H1 (cell line): Measurements from ENCODE around the gene CSNK1A1. TPM values are rescaled to one million over a fixed set of nuclear protein-coding genes. Genes with fewer than 3 reads are reported as not detected.
A peak's percentile ranks its signal among the peaks of the same experiment; 100 is the strongest.

Source experiments
- CTCF ChIA-PET: fragments of 300-600 bp; sonication (Branson Sonifier 250); formaldehyde crosslinking; loops from one replicate; lab custom pipeline; 2021; ENCODE audit not compliant: partially characterized antibody; lab: Charles Lee
- POLR2A ChIA-PET: fragments of 300-600 bp; sonication (Branson Sonifier 250); formaldehyde crosslinking; loops from one replicate; lab custom pipeline; 2021; ENCODE audit warnings: inconsistent platforms; ENCODE audit not compliant: partially characterized antibody; lab: Charles Lee
- DNase-seq, 2 experiments: peaks; one replicate each; pipeline versions ENCODE4 v3.0.0 to v3.0.0-alpha.2; 2010 to 2022; ENCODE audit warnings: low spot score in 2 of 2, low read depth in 1 of 2, mixed read lengths in 1 of 2
- FAIRE-seq: peaks from 2 replicates; lab custom pipeline; 2011; peaks lifted over from hg19 to GRCh38; lab: Jason Lieb, UNC
- H2AFZ ChIP-seq: 2 replicates; pipeline ENCODE4 v1.8.1; 2012; ENCODE audit warnings: low read length, inconsistent platforms
- H2AK5ac ChIP-seq: 2 replicates; pipeline ENCODE4 v1.6.1; 2013; ENCODE audit warnings: low read depth, low read length
- H2BK120ac ChIP-seq: replicated peaks from 2 replicates; pipeline ENCODE3; 2013; ENCODE audit warnings: low read depth, low read length, inconsistent platforms
- H2BK12ac ChIP-seq: 2 replicates; pipeline ENCODE4 v1.6.1; 2013; ENCODE audit warnings: low read depth, low read length
- H2BK15ac ChIP-seq: 2 replicates; pipeline ENCODE4 v1.6.1; 2013; ENCODE audit warnings: low read length
- H2BK20ac ChIP-seq: 2 replicates; pipeline ENCODE4 v1.6.1; 2013; ENCODE audit warnings: low read length
- H2BK5ac ChIP-seq: 2 replicates; pipeline ENCODE4 v1.6.1; 2013; ENCODE audit warnings: low read depth, low read length
- H3K14ac ChIP-seq: 2 replicates; pipeline ENCODE4 v1.6.1; 2013; ENCODE audit warnings: inconsistent platforms; ENCODE audit not compliant: insufficient read length
- H3K18ac ChIP-seq: 2 replicates; pipeline ENCODE4 v1.6.1; 2013; ENCODE audit warnings: low read length; ENCODE audit errors: extremely low read depth
- H3K23ac ChIP-seq: 2 replicates; pipeline ENCODE4 v1.6.1; 2013; ENCODE audit warnings: inconsistent platforms; ENCODE audit not compliant: insufficient read length
- H3K23me2 ChIP-seq: 2 replicates; pipeline ENCODE4 v1.6.1; 2013; ENCODE audit warnings: low read depth, low read length
- H3K27ac ChIP-seq: 2 replicates; pipeline ENCODE4 v1.6.1; 2011; ENCODE audit warnings: low read depth, low read length, inconsistent platforms
- H3K27me3 ChIP-seq, 4 experiments: replicated peaks in 1 of 4; 1 replicate in 1 of 4; 2 replicates in 3 of 4; pipeline versions ENCODE4 v1.6.1 to v1.8.1; 2011 to 2013; ENCODE audit warnings: low read length in 3 of 4, mild to moderate bottlenecking in 3 of 4, inconsistent platforms in 2 of 4, mixed read lengths in 2 of 4, moderate library complexity in 1 of 4; ENCODE audit not compliant: control insufficient read depth in 3 of 4, insufficient read depth in 3 of 4; ENCODE audit errors: extremely low read depth in 1 of 4
- H3K36me3 ChIP-seq, 4 experiments: 2 replicates each; pipeline versions ENCODE4 v1.6.1 to v1.8.1; 2011 to 2013; ENCODE audit warnings: mild to moderate bottlenecking in 4 of 4, low read length in 3 of 4, moderate library complexity in 2 of 4, control low read depth in 1 of 4, inconsistent platforms in 1 of 4; ENCODE audit not compliant: insufficient read depth in 4 of 4, control insufficient read depth in 2 of 4
- H3K4ac ChIP-seq: replicated peaks from 2 replicates; pipeline ENCODE3; 2013; ENCODE audit warnings: low read length, low read depth, mixed read lengths, inconsistent platforms; ENCODE audit not compliant: insufficient read length
- H3K4me1 ChIP-seq, 4 experiments: replicated peaks in 1 of 4; 1 replicate in 1 of 4; 2 replicates in 3 of 4; pipeline versions ENCODE4 v1.6.1 to v1.8.1; 2011 to 2013; ENCODE audit warnings: low read length in 3 of 4, inconsistent platforms in 2 of 4, mixed read lengths in 1 of 4; ENCODE audit not compliant: insufficient read depth in 4 of 4, control insufficient read depth in 3 of 4
- H3K4me2 ChIP-seq, 2 experiments: 2 replicates each; pipeline versions ENCODE4 v1.6.1 to v1.8.1; 2011 to 2013; ENCODE audit warnings: low read depth in 2 of 2, low read length in 2 of 2, control low read depth in 1 of 2, inconsistent platforms in 1 of 2, mild to moderate bottlenecking in 1 of 2; ENCODE audit not compliant: insufficient read depth in 1 of 2
- H3K4me3 ChIP-seq, 4 experiments: fragments of 200-600, 300-600 bp in 1 of 4; sonication (generic), shearing (Covaris generic), sonication (Bioruptor Twin) in 1 of 4; 2 replicates each; pipeline versions ENCODE4 v1.5.1 to v1.8.1; 2011 to 2016; ENCODE audit warnings: low read length in 4 of 4, low read depth in 3 of 4, control low read depth in 2 of 4, inconsistent platforms in 2 of 4, mild to moderate bottlenecking in 2 of 4, mixed read lengths in 1 of 4, moderate library complexity in 1 of 4; ENCODE audit not compliant: insufficient read depth in 2 of 4; ENCODE audit errors: extremely low read depth in 1 of 4
- H3K56ac ChIP-seq: replicated peaks from 2 replicates; pipeline ENCODE3; 2013; ENCODE audit warnings: low read depth, mild to moderate bottlenecking, mixed read lengths, low read length, inconsistent platforms; ENCODE audit not compliant: insufficient read length
- H3K79me1 ChIP-seq: 2 replicates; pipeline ENCODE4 v1.6.1; 2013; ENCODE audit warnings: low read depth, low read length, control low read depth
- H3K79me2 ChIP-seq, 2 experiments: 2 replicates each; pipeline versions ENCODE4 v1.6.1 to v1.8.1; 2012 to 2013; ENCODE audit warnings: low read length in 2 of 2, mild to moderate bottlenecking in 2 of 2, inconsistent platforms in 1 of 2; ENCODE audit not compliant: insufficient read depth in 2 of 2, control insufficient read depth in 1 of 2
- H3K9ac ChIP-seq, 4 experiments: replicated peaks in 1 of 4; 1 replicate in 1 of 4; 2 replicates in 3 of 4; pipeline versions ENCODE4 v1.6.1 to v1.8.1; 2011 to 2013; ENCODE audit warnings: low read depth in 3 of 4, low read length in 3 of 4, control low read depth in 2 of 4, mild to moderate bottlenecking in 2 of 4, moderate library complexity in 2 of 4, inconsistent platforms in 1 of 4; ENCODE audit errors: extremely low read depth in 1 of 4
- H3K9me3 ChIP-seq, 2 experiments: 2 replicates each; pipeline versions ENCODE4 v1.6.1 to v1.8.1; 2012 to 2013; ENCODE audit warnings: mild to moderate bottlenecking in 2 of 2, moderate library complexity in 2 of 2, control low read depth in 1 of 2, inconsistent platforms in 1 of 2, low read depth in 1 of 2, low read length in 1 of 2, mixed read lengths in 1 of 2; ENCODE audit not compliant: insufficient read depth in 2 of 2
- H4K20me1 ChIP-seq, 2 experiments: replicated peaks in 1 of 2; 2 replicates each; pipeline versions ENCODE3 to v1.8.1; 2011 to 2013; ENCODE audit warnings: inconsistent platforms in 2 of 2, low read length in 2 of 2, mild to moderate bottlenecking in 1 of 2; ENCODE audit not compliant: insufficient read depth in 2 of 2, control insufficient read depth in 1 of 2
- H4K5ac ChIP-seq: 2 replicates; pipeline ENCODE4 v1.6.1; 2013; ENCODE audit warnings: low read length, low read depth, mixed read lengths, inconsistent platforms; ENCODE audit not compliant: insufficient read length
- H4K8ac ChIP-seq: 2 replicates; pipeline ENCODE4 v1.8.0; 2013; ENCODE audit warnings: mild to moderate bottlenecking, moderate library complexity, low read length, inconsistent platforms; ENCODE audit not compliant: insufficient read depth; ENCODE audit errors: extremely low read depth
- H4K91ac ChIP-seq: replicated peaks from 2 replicates; pipeline ENCODE3; 2013; ENCODE audit warnings: low read length, mixed read lengths, inconsistent platforms; ENCODE audit not compliant: insufficient read length
- CHD2 ChIP-seq: IDR thresholded peaks from 2 replicates; pipeline ENCODE4 v1.6.1; 2012; ENCODE audit warnings: low read length, improper control_type of control experiment
- CTBP2 ChIP-seq: IDR thresholded peaks from 2 replicates; pipeline ENCODE4 v1.7.0; 2011; ENCODE audit warnings: borderline replicate concordance, mild to moderate bottlenecking, moderate library complexity, mixed read lengths, low read length; ENCODE audit not compliant: insufficient read depth, insufficient read length
- EP300 ChIP-seq, 2 experiments: IDR thresholded peaks; 1 replicate in 1 of 2; 2 replicates in 1 of 2; pipeline ENCODE4 v1.6.1; 2011 to 2012; ENCODE audit warnings: low read depth in 2 of 2, low read length in 2 of 2, mild to moderate bottlenecking in 2 of 2, borderline replicate concordance in 1 of 2, inconsistent platforms in 1 of 2, moderate library complexity in 1 of 2
- GABPA ChIP-seq: IDR thresholded peaks from 2 replicates; pipeline ENCODE4 v1.6.1; 2011; ENCODE audit warnings: mild to moderate bottlenecking, low read length, moderate library complexity, borderline replicate concordance; ENCODE audit not compliant: insufficient read depth
- GTF2F1 ChIP-seq: IDR thresholded peaks from 2 replicates; pipeline ENCODE4 v1.6.1; 2012; ENCODE audit warnings: low read depth, low read length, improper control_type of control experiment, borderline replicate concordance
- MAFK ChIP-seq: IDR thresholded peaks from 2 replicates; pipeline ENCODE4 v1.6.1; 2012; ENCODE audit warnings: low read depth, mild to moderate bottlenecking, improper control_type of control experiment, low read length
- SP2 ChIP-seq: IDR thresholded peaks from 2 replicates; pipeline ENCODE4 v1.6.1; 2012; ENCODE audit warnings: mild to moderate bottlenecking, low read length, inconsistent platforms
- TAF1 ChIP-seq: IDR thresholded peaks from 2 replicates; pipeline ENCODE4 v1.6.1; 2011; ENCODE audit warnings: mild to moderate bottlenecking, low read depth, low read length
- USF2 ChIP-seq: IDR thresholded peaks from 2 replicates; pipeline ENCODE4 v1.6.1; 2011; ENCODE audit warnings: low read length, improper control_type of control experiment
- WGBS, 2 experiments: shearing (Covaris generic) in 1 of 2; methylation state at CpG; one replicate each; pipeline versions ENCODE4 v1.1.6 to v1.1.7; 2013 to 2015; ENCODE audit warnings: low lambda C conversion rate in 2 of 2, mixed read lengths in 2 of 2, inconsistent platforms in 1 of 2, low coverage in 1 of 2, missing lambda C conversion rate in 1 of 2; ENCODE audit not compliant: insufficient replicate concordance in 2 of 2, insufficient coverage in 1 of 2, insufficient read length in 1 of 2; ENCODE audit errors: extremely low coverage in 1 of 2, missing lambda C conversion rate in 1 of 2; 5-methylcytosine and 5-hydroxymethylcytosine counted together
- polyA plus RNA-seq, 7 experiments: library from polyadenylated mRNA; depleted of rRNA in 3 of 7; stranded (reverse) in 5 of 7; unstranded in 2 of 7; fragments of >200 nt in 5 of 7; fragments of 200-250 nt in 2 of 7; gene quantifications; 1 replicate in 5 of 7; 2 replicates in 1 of 7; 4 replicates in 1 of 7; pipeline versions ENCODE4 v1.2.1 to v1.2.3, GENCODE V29; 2011 to 2013; ENCODE audit warnings: missing spikeins in 2 of 7, mixed read lengths in 2 of 7
- total RNA-seq: library from RNA; stranded (reverse); fragmentation: NEBNext Ultra II Directional; extraction: Animal tissue kit (Norgen Biotek cat#: 25700); gene quantifications from 2 replicates; pipeline ENCODE4 v1.2.1, GENCODE V29; 2021

Gene CSNK1A1
- total and polyA plus RNA-seq, 2 of the 8 experiments (the other 6 are each of a cell fraction or from before 2014, with no cell fraction given), result 61.2 to 244 TPM

DNA sequence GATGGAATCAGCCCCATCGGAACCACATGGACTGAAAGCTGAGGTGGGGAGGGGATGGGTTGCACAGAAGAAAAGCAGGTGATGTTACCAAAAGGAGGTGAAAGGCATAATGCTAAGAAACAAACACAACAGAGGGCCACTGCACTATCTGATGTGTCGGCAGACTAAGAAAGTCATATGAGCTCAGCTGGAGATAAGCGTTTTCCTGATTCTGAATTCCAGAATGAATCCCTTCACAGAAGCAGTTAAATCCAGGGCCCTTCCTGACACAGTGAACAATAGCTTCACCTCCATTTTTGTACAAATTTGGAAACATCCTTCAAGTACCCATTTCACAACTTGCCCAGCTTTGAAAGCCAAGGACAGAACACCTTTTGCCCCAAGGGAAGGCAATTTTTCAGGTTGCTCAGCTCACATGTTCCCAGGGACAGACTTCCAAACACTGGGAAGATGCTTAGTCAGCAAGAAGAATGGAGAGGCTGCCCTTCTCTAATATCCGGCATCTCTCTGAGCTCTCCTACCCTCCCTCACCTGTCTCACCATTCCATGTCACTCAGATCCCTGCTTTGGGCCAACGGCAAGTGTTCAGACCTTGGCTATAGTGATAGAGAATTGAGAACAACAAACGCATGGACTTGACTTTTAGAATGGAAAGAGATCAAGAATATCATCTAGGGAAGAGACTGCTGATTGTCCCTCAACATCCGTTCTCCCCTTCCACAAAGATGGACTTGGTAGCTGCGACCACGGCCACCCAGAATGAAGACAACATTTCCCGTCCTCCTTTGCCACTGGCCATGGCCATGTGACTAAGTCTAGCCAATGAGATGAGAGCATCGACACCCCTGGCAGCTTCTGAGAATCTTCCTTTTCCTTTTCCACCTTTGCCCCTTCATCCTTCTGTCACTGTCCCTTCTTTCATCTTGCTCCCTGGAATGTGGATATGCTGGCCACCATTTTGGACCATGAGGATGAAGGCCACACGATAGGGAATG is 103.6 kb downstream of the CSNK1A1 start:
- WGBS, 2 experiments, result 89% methylated on average over 12 of the region's 12 CpGs; no CpG with 5 or more reads in 1 of the 2 experiments
- Histone ChIP-seq H3K27ac (no peak overlapping the region), H2BK12ac (no peak overlapping the region), H3K4ac (no peak overlapping the region), H3K79me2 (no peaks in the 10 kb centered on the region), H3K27me3 (no peaks in the 10 kb centered on the region), H2BK5ac (no peak overlapping the region), H3K56ac (no peak overlapping the region), H3K9me3 (no peaks in the 10 kb centered on the region), H4K20me1 (no peaks in the 10 kb centered on the region), H3K36me3 (no peaks in the 10 kb centered on the region), H3K23ac (no peak overlapping the region), H2AK5ac (no peak overlapping the region), H3K4me2 (no peak overlapping the region), H3K9ac (no peak overlapping the region), H4K5ac (no peak overlapping the region), H3K4me3 (no peak overlapping the region), H3K18ac (no peak overlapping the region), H3K23me2 (peaks cover 6% of the 10 kb centered on the region; the same call in 1 of the 2 replicates), H4K91ac (no peak overlapping the region), H2BK15ac (no peak overlapping the region)
- DNase-seq, result no peak
- no peak for TF ChIP-seq CTBP2
- peak; percentile 61 for TF ChIP-seq USF2
- no peak for TF ChIP-seq SP2
- no peak for TF ChIP-seq GABPA
- peak; percentile 49; the same call in 1 of the 2 replicates for TF ChIP-seq MAFK
- no peak for TF ChIP-seq TAF1
- TF ChIP-seq GTF2F1, result no peak
- TF ChIP-seq EP300 (IDR thresholded peaks at IDR 0.05; ENCODE audit: borderline replicate concordance in 1 of 2, low read depth in 2 of 2, low read length in 2 of 2), result no peak
- TF ChIP-seq CHD2, result no peak
- TF ChIP-seq, all 59 proteins: peak for 2
- ChIA-PET POLR2A (interaction anchor here (0.9 to 2.0 kb wide), 8 partner anchors 11 to 114 kb away, joined by 3 to 7 read pairs (median 4); partner anchors contain the start of gene CSNK1A1), CTCF (interaction anchor here (0.6 to 22.4 kb wide), 18 partner anchors 8 to 323 kb away, joined by 3 to 1310 read pairs (median 4); partner anchors contain the start of genes CSNK1A1, IL17B and PCYOX1L)
- peaks cover 0 to 15% (median 8%) of the 10 kb centered on the region in 4 experiments; a peak in 6 of 7 replicates for H3K4me1 ChIP-seq
- H3K14ac ChIP-seq, result no peak overlapping the region
- H2BK120ac ChIP-seq, result no peak overlapping the region
- no peak overlapping the region for H2BK20ac ChIP-seq
- H3K79me1 ChIP-seq, result no peaks in the 10 kb centered on the region
- no peak for FAIRE-seq
- H4K8ac ChIP-seq, result no peak overlapping the region
- H2AFZ ChIP-seq, result peak overlapping the region; percentile 83
